C1 segment of cervical spinal cord (tissue), 14 donors: ENCODE data around the gene FRS2.
"Not testable (repeated sequence)": the region's sequence is repeated elsewhere in the genome, so short reads cannot be mapped to it uniquely, and the experiment has no call there.

Source experiments
- DNase-seq, 14 donors: peaks; one replicate each; lab custom pipeline; 2025; lab: John Stamatoyannopoulos, UW

The FRS2 gene

GRCh38 chr12:69470189-69471075 is at the start of gene FRS2:
FRS2 (plus strand) TSS chr12:69470388; CDS start chr12:69569031, 98,643 bp downstream.
- peak; percentile 48 to 97 (median 91) for DNase-seq

GRCh38 chr12:69421548-69421947 is 48.6 kb upstream of the FRS2 start:
- DNase-seq, result no peak

GRCh38 chr12:69423037-69423905 is 46.9 kb upstream of the FRS2 start:
- DNase-seq, result no peak

- no peak for DNase-seq
Measured at GRCh38 chr12:69425417-69425816, 44.8 kb upstream of the FRS2 start.

- DNase-seq, result no peak
Measured at GRCh38 chr12:69428351-69429073, 41.7 kb upstream of the FRS2 start.

GRCh38 chr12:69430942-69431590 is 39.1 kb upstream of the FRS2 start:
- peak in 6 of 14 donors; percentile 4 to 20 (median 8) for DNase-seq

- peak in 2 of 14 donors; percentile 9 to 23 for DNase-seq
Measured at GRCh38 chr12:69431591-69432222, 38.5 kb upstream of the FRS2 start.

GRCh38 chr12:69433653-69434052 is 36.5 kb upstream of the FRS2 start:
- no peak for DNase-seq

- no peak for DNase-seq
Measured at GRCh38 chr12:69435644-69436043, 34.5 kb upstream of the FRS2 start.

GRCh38 chr12:69437073-69437472 is 33.1 kb upstream of the FRS2 start:
- DNase-seq, result peak in 1 of 14 donors; percentile 19

GRCh38 chr12:69438539-69438938 is 31.6 kb upstream of the FRS2 start:
- no peak for DNase-seq

- no peak for DNase-seq
Measured at GRCh38 chr12:69440016-69440415, 30.2 kb upstream of the FRS2 start.

GRCh38 chr12:69440886-69441285 is 29.3 kb upstream of the FRS2 start:
- DNase-seq, result no peak

- no peak for DNase-seq
Measured at GRCh38 chr12:69442894-69443293, 27.3 kb upstream of the FRS2 start.

GRCh38 chr12:69443916-69444315 is 26.3 kb upstream of the FRS2 start:
- no peak for DNase-seq

GRCh38 chr12:69447892-69448291 is 22.3 kb upstream of the FRS2 start:
- DNase-seq, result no peak

- DNase-seq, result not testable (repeated sequence)
Measured at GRCh38 chr12:69452598-69453132, 17.5 kb upstream of the FRS2 start.

- DNase-seq, result no peak
Measured at GRCh38 chr12:69456239-69456638, 13.9 kb upstream of the FRS2 start.

GRCh38 chr12:69457433-69457832 is 12.8 kb upstream of the FRS2 start:
- DNase-seq, result no peak

- DNase-seq, result peak in 8 of 14 donors; percentile 15 to 59 (median 38)
Measured at GRCh38 chr12:69459477-69459876, 10.7 kb upstream of the FRS2 start.
